Fibroblast of villous mesenchyme (primary cell): ENCODE data around the gene NADK. TPM values are rescaled to one million over a fixed set of nuclear protein-coding genes. Genes with fewer than 3 reads are reported as not detected.

Experiments used
- DNase-seq: peaks from one replicate; pipeline ENCODE4 v3.0.0-alpha.2; 2010; ENCODE audit warnings: low read depth
- H3K4me3 ChIP-seq: 2 replicates; pipeline ENCODE4 v1.5.1; 2011; ENCODE audit warnings: low read depth, mild to moderate bottlenecking, low read length
- CTCF ChIP-seq: IDR thresholded peaks from 2 replicates; pipeline ENCODE4 v1.5.1; 2012; ENCODE audit warnings: low read depth, mild to moderate bottlenecking, low read length; ENCODE audit not compliant: insufficient read depth
- total RNA-seq: library from RNA; depleted of rRNA; stranded (reverse); fragments of >200 nt; gene quantifications from 2 replicates; pipeline ENCODE4 v1.2.3, GENCODE V29; 2012

NADK gene
- total RNA-seq, 1 donor, result 44.0 TPM

DNA sequence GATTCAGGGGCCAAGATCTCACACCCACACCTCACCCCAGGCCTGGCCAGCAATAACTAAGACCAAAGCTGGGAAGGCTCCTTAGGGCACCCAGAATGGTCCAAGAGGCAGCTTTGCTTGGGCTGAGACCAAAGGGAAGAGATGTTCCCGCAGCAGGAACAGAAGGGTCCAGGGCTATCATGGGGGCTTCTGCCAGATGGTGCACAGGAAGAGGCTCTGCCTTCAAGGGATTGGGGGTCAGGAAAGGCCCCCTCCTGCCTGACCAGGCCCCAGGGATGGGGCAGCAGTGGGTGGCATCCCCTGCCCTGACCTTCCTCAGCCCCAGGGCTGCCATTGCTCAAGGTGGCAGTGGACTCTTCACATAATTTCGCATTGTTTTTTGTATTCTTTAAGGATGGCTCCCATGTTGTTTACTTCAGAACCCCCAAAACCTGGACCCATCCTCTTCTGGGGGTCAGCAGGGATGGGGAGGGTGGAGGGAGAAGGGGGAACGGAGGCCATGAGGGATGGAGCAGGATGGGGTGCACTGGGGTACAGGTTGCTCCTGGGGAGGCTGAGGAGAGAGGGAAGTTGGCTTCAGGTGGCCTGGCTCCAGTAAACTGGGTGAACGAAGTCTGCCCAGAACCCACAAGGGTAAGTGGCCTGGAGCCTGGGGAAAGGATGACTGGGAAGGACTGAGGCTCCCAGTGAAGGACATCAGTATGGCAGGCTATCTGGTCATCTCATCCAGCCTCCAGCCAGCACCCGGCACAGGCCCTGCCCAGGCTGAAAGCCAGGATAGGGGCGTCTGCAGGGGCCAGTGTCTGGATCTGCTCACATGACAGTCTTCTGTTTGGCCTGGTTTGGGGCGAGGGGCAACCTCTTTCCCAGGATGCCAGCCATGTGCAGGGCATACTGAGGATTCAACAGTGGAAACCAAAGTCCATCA, 2.6 kb upstream of the NADK start:
- no peak for DNase-seq

DNA sequence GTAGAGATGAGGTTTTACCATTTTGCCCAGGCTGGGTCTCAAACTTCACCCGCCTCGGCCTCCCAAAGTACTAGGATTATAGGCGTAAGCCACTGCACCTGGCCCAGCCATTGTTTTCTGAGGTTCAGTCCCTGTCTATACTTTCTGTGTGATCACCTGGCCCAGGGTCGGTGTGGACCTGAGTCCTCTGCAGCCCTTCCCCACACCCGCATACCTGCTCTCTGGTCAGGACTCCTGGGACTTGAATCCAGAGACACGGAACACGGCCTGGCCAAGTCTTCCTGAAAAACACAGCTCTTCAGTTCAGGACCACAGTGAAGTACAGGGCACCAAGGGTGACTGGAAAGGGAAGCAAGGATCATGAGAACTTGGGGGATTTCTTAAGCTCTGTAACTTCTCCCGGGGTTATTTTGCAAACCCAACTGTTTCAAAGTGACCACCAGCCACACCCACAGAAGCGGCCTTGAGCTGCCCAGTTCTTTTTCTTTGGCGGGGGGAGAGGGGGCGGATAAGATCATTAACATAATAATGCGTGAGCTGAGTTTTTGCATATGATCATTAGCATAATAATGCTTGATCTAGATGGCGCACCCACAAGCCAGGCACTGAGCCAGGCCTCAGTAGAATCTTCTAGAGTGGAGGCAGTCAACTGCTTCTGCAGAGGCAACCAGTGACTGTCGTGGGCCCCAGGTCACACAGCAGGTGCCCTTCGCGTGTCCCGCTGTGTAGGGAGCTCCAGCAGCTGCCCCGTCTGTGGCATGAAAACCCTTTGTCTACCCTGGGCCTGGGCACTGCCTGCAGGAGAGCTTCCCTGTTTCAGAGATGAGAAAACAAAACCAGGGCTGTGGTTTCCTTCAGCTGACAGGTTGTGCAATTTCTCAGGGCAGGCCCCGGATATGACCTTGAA, 1.7 kb upstream of the NADK start:
- no peak overlapping the region for H3K4me3 ChIP-seq
- DNase-seq, result peak; percentile 92
- TF ChIP-seq CTCF, result no peak

More for the DNA sequence above, 2.6 kb upstream of the NADK start:
- no peak overlapping the region for H3K4me3 ChIP-seq
- TF ChIP-seq CTCF, result no peak

GRCh38 chr1:1779320-1779675, 1.0 kb upstream of the NADK start:
- H3K4me3 ChIP-seq, result peak overlapping the region; percentile 57
- DNase-seq, result no peak
- TF ChIP-seq CTCF, result no peak

- TF ChIP-seq CTCF, result no peak
- H3K4me3 ChIP-seq, result peak overlapping the region; percentile 57
- peak; percentile 33 for DNase-seq
Measured at GRCh38 chr1:1778663-1779319, 521 bp upstream of the NADK start.

DNA sequence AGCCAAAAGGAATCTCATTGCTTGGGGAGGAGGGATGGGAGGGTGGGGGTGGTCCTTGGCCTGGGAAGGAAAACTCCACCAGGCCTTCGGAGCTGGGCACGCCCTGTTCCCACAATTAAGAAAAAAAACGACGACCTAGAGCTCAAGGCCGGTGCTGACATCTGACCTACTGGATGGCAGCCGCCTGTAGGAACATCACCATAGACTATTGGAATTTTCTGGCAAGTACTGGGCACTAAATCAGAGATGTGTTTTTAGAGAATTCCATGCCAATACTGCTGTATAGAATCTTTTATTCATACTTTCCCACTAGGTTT, 729 bp downstream of the NADK start:
- DNase-seq, result peak; percentile 73
- no peak for TF ChIP-seq CTCF
- H3K4me3 ChIP-seq, result peak overlapping the region; percentile 80

DNA sequence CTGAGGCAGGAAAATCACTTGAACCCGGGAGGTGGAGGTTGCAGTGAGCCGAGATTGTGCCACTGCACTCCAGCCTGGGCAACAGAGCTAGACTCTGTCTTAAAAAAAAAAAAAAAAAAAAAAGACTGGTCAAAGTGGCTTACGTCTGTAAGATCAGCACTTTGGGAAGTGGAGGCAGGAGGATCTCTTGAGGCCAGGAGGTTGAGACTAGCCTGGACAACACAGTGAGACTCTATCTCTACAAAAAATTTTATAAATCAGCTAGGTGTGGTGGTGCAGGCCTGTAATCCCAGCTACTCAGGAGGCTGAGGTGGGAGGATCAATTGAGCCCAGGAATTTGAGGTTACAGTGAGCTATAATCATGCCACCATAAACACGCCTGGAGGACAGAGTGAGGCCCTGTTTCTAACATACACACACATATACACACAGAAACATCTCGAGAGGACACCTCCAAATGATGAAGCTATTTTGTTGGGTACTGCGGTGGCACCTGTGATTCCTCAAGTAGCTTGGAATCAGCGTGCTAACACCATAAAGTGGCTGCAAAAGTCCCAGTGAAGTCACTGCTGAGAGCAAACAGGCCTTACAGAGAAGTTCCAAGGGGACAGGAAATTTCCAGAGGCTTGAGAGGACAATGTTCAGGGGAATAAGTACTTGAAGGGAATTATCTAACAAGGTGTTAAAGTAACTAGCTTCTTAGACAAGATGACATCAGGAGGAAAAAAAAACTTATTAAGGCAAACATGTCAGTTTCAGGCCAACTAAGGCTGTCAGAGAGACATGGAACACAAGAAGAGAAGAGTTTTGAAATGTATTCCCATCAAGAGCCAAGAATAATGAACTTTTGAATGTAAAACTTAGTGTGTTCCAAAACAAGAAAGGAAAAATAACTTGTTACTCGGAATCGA, 1.3 kb downstream of the NADK start:
- no peak for DNase-seq
- H3K4me3 ChIP-seq, result peak overlapping the region; percentile 80
- no peak for TF ChIP-seq CTCF
